ENCODE measurements around the gene EIF2D. TPM values are rescaled to one million over a fixed set of nuclear protein-coding genes. Genes with fewer than 3 reads are reported as not detected.

EIF2D gene
- total RNA-seq, 5 donors from 2014 or later (not counting 1 experiment from before 2014, with no cell fraction given): 48.0 to 56.7 (median 49.3) TPM

- ATAC-seq (replicated peaks in 1 of 4): no peak
Measured at GRCh38 chr1:206606867-206607266, 5.4 kb downstream of the EIF2D start.

DNA sequence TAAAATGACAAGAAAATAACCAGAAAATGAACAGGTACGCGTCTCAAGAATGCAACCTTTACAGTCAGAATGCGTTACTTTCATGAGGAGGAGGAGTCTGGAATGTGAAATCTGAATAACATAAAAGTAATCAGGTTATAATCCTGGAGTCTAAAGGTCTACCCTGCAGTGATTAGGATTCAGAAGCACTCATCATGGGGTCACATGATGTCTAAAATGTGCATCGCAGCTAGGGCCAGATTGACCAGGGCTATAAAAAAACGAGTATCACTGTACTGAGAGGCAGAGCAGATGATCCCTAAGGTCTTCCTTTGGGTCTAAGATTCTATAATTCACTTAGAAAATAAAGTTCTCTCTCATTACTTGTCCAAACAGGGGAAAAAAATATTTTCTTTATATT, 7.4 kb downstream of the EIF2D start:
- DNase-seq: no peak
- no peak overlapping the region for H3K4me3 ChIP-seq (ENCODE audit: control insufficient read depth in 1 of 2, extremely low read depth in 1 of 2, low read length in 1 of 2)
- Mint-ChIP-seq H3K27me3 (no peaks in the 10 kb centered on the region), H3K27ac (no peak overlapping the region), H3K4me3 (no peak overlapping the region), H3K4me1 (peaks cover 0 to 9% (median 6%) of the 10 kb centered on the region in 3 donors), H3K9me3 (no peaks in the 10 kb centered on the region), H3K36me3 (peaks cover 57% of the 10 kb centered on the region)
- CTCF ChIA-PET: interaction anchor here in 1 of 2 donors (0.8 kb wide), 1 partner anchor 20 kb away, joined by 3 read pairs; no protein-coding TSS in a partner anchor
- no peak for ATAC-seq (replicated peaks in 1 of 4)
- no peaks in the 10 kb centered on the region for H3K4me1 ChIP-seq (ENCODE audit: control insufficient read depth in 1 of 2, extremely low read depth in 1 of 2, insufficient read depth in 2 of 2, low read length in 2 of 2)
- no peak overlapping the region for H3K27ac ChIP-seq (ENCODE audit: low read length)
- 92% methylated on average over 2 of the region's 5 CpGs for WGBS (ENCODE audit: insufficient coverage)
- H3K36me3 ChIP-seq (ENCODE audit: control insufficient read depth in 2 of 2, extremely low read depth in 1 of 2, insufficient read depth in 1 of 2, low read length in 1 of 2): peaks cover 15 to 85% of the 10 kb centered on the region in 2 donors
- no peaks in the 10 kb centered on the region for H3K27me3 ChIP-seq (replicated peaks in 1 of 2; ENCODE audit: control insufficient read depth in 2 of 2, extremely low read depth in 1 of 2, insufficient read depth in 2 of 2, low read length in 1 of 2)
- POLR2A ChIA-PET: no interaction called here
- H3K9me3 ChIP-seq: no peaks in the 10 kb centered on the region

More at GRCh38 chr1:206606867-206607266, 5.4 kb downstream of the EIF2D start:
- no CpG with 5 or more reads among the region's 3 CpGs for WGBS (ENCODE audit: insufficient coverage)
- Histone ChIP-seq H3K4me3 (ENCODE audit: control insufficient read depth in 1 of 2, extremely low read depth in 1 of 2, low read length in 1 of 2) (no peak overlapping the region), H3K4me1 (ENCODE audit: control insufficient read depth in 1 of 2, extremely low read depth in 1 of 2, insufficient read depth in 2 of 2, low read length in 2 of 2) (peaks cover 7 to 8% of the 10 kb centered on the region in 2 experiments), H3K27me3 (replicated peaks in 1 of 2; ENCODE audit: control insufficient read depth in 2 of 2, extremely low read depth in 1 of 2, insufficient read depth in 2 of 2, low read length in 1 of 2) (no peaks in the 10 kb centered on the region), H3K36me3 (ENCODE audit: control insufficient read depth in 2 of 2, extremely low read depth in 1 of 2, insufficient read depth in 1 of 2, low read length in 1 of 2) (peaks cover 6 to 76% of the 10 kb centered on the region in 2 donors), H3K27ac (ENCODE audit: low read length) (no peak overlapping the region), H3K9me3 (no peaks in the 10 kb centered on the region)
- no peaks in the 10 kb centered on the region for H3K9me3 Mint-ChIP-seq
- H3K4me1 Mint-ChIP-seq: peaks cover 12 to 20% (median 19%) of the 10 kb centered on the region in 3 donors
- no peak overlapping the region for H3K4me3 Mint-ChIP-seq
- H3K27ac Mint-ChIP-seq: no peak overlapping the region
- DNase-seq: no peak
- H3K36me3 Mint-ChIP-seq: peaks cover 56% of the 10 kb centered on the region
- no peaks in the 10 kb centered on the region for H3K27me3 Mint-ChIP-seq
- POLR2A ChIA-PET: interaction anchor here in 1 of 2 donors (0.5 kb wide), 1 partner anchor 20 kb away, joined by 4 read pairs; no protein-coding TSS in a partner anchor
- CTCF ChIA-PET: interaction anchor here in 1 of 2 donors (0.7 to 1.2 kb wide), 2 partner anchors 18 to 31 kb away, joined by 3 read pairs; no protein-coding TSS in a partner anchor

GRCh38 chr1:206600527-206600926, 11.7 kb downstream of the EIF2D start:
- H3K27ac ChIP-seq (ENCODE audit: low read length): no peak overlapping the region
- Mint-ChIP-seq H3K4me3 (no peak overlapping the region), H3K27me3 (no peaks in the 10 kb centered on the region), H3K27ac (no peak overlapping the region), H3K36me3 (peaks cover 55% of the 10 kb centered on the region), H3K9me3 (no peaks in the 10 kb centered on the region), H3K4me1 (no peaks in the 10 kb centered on the region)
- DNase-seq (no peak), ATAC-seq (replicated peaks in 1 of 4) (no peak)
- no peak overlapping the region for H3K4me3 ChIP-seq (ENCODE audit: control insufficient read depth in 1 of 2, extremely low read depth in 1 of 2, low read length in 1 of 2)
- H3K36me3 ChIP-seq (ENCODE audit: control insufficient read depth in 2 of 2, extremely low read depth in 1 of 2, insufficient read depth in 1 of 2, low read length in 1 of 2): peaks cover 25 to 88% of the 10 kb centered on the region in 2 donors
- ChIA-PET CTCF (interaction anchor here in 1 of 2 donors (0.6 kb wide), 1 partner anchor 1346 kb away, joined by 3 read pairs; no protein-coding TSS in a partner anchor), POLR2A (no interaction called here)
- H3K4me1 ChIP-seq (ENCODE audit: control insufficient read depth in 1 of 2, extremely low read depth in 1 of 2, insufficient read depth in 2 of 2, low read length in 2 of 2): no peaks in the 10 kb centered on the region
- no peaks in the 10 kb centered on the region for H3K9me3 ChIP-seq
- 100% methylated on average over 1 of the region's 3 CpGs for WGBS (ENCODE audit: insufficient coverage)
- no peaks in the 10 kb centered on the region for H3K27me3 ChIP-seq (replicated peaks in 1 of 2; ENCODE audit: control insufficient read depth in 2 of 2, extremely low read depth in 1 of 2, insufficient read depth in 2 of 2, low read length in 1 of 2)

- peak overlapping the region in 1 of 2 donors; percentile 52 for H3K27ac Mint-ChIP-seq
- CTCF ChIA-PET: interaction anchor here (0.9 to 2.0 kb wide), 2 partner anchors 16 to 51 kb away, joined by 5 read pairs; no protein-coding TSS in a partner anchor
- DNase-seq: no peak
Measured at GRCh38 chr1:206596319-206596666, 16.0 kb downstream of the EIF2D start.

DNA sequence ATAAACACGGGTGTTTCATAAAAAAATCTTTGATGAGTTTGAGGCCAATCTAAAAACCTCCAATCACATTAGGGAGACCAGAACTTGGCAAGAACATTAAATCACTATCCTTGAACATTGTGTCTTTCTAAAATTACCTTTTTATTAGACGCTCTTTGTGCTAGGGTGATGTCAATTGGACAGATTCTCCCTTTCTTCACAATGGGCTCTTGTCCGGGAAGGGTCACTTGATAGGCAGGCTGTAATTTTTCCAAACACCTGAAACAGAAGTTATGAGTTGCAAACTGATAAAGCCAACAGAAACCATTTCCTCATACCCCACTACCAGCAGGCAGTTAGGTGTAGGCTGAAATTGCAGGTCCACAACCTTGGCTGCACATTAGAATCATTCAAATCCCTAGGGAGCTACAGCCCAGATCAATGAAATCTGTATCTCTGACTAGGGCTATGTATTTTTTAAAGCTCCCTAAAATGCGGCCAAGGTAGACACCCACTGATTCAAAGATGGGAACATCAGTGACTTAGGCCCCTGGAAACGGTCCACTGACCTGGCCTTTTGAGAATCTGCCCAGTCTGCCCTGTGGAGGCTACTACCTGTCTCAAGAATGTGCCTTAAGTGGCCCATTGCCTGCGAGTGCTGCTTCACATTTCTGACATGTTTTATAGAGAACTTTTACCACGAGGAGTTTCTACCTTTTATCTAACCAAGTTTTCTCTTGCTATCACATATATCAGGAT, 16.5 kb downstream of the EIF2D start:
- H3K4me3 ChIP-seq (ENCODE audit: control insufficient read depth in 1 of 2, extremely low read depth in 1 of 2, low read length in 1 of 2): no peak overlapping the region
- H3K27ac Mint-ChIP-seq: peak overlapping the region in 1 of 2 donors; percentile 52

More at GRCh38 chr1:206596319-206596666, 16.0 kb downstream of the EIF2D start:
- Mint-ChIP-seq H3K36me3 (peaks cover 56% of the 10 kb centered on the region), H3K27me3 (no peaks in the 10 kb centered on the region), H3K9me3 (no peaks in the 10 kb centered on the region), H3K4me3 (no peak overlapping the region), H3K4me1 (peaks cover 13 to 18% (median 14%) of the 10 kb centered on the region in 3 donors)
- no peaks in the 10 kb centered on the region for H3K9me3 ChIP-seq
- WGBS (ENCODE audit: insufficient coverage): no CpG with 5 or more reads among the region's 1 CpG
- no peak for ATAC-seq (replicated peaks in 1 of 4)
- H3K4me3 ChIP-seq (ENCODE audit: control insufficient read depth in 1 of 2, extremely low read depth in 1 of 2, low read length in 1 of 2): no peak overlapping the region
- H3K4me1 ChIP-seq (ENCODE audit: control insufficient read depth in 1 of 2, extremely low read depth in 1 of 2, insufficient read depth in 2 of 2, low read length in 2 of 2): peaks cover 0 to 5% of the 10 kb centered on the region in 2 experiments
- H3K27ac ChIP-seq (ENCODE audit: low read length): no peak overlapping the region
- peaks cover 23 to 89% of the 10 kb centered on the region in 2 donors for H3K36me3 ChIP-seq (ENCODE audit: control insufficient read depth in 2 of 2, extremely low read depth in 1 of 2, insufficient read depth in 1 of 2, low read length in 1 of 2)
- H3K27me3 ChIP-seq (replicated peaks in 1 of 2; ENCODE audit: control insufficient read depth in 2 of 2, extremely low read depth in 1 of 2, insufficient read depth in 2 of 2, low read length in 1 of 2): no peaks in the 10 kb centered on the region
- POLR2A ChIA-PET: no interaction called here

DNA sequence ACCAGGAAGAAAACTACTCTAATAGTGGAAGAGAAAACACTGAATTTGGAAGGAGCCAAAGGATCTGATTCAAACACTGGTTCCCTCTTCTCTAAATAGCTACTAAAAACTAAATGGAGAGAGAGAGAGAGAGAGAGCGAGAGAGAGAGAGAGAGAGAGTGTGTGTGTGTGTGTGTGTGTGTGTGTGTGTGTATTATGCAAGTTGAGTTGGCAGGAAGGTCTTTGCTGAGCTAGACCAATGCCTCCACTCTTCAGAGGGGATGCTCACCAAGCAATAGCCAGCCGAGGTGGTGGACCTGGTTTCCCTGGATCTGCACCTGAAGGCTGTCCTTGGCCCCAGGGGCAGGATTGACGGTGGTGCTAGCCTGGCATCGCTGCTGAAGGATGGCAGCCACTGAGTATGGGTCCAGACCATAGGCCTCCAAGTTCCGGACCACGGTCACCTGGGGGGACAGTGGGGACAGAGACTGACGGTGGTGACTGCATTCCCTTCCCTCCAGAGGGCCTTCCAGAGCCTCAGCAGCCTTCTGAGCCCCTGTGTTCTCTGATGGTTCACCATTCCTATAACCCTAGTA, 18.8 kb downstream of the EIF2D start:
- Histone ChIP-seq H3K27me3 (replicated peaks in 1 of 2; ENCODE audit: control insufficient read depth in 2 of 2, extremely low read depth in 1 of 2, insufficient read depth in 2 of 2, low read length in 1 of 2) (no peaks in the 10 kb centered on the region), H3K4me1 (ENCODE audit: control insufficient read depth in 1 of 2, extremely low read depth in 1 of 2, insufficient read depth in 2 of 2, low read length in 2 of 2) (peaks cover 0 to 21% of the 10 kb centered on the region in 2 experiments), H3K36me3 (ENCODE audit: control insufficient read depth in 2 of 2, extremely low read depth in 1 of 2, insufficient read depth in 1 of 2, low read length in 1 of 2) (peaks cover 15 to 82% of the 10 kb centered on the region in 2 donors), H3K27ac (ENCODE audit: low read length) (no peak overlapping the region), H3K9me3 (no peaks in the 10 kb centered on the region), H3K4me3 (ENCODE audit: control insufficient read depth in 1 of 2, extremely low read depth in 1 of 2, low read length in 1 of 2) (no peak overlapping the region)
- ChIA-PET POLR2A (no interaction called here), CTCF (interaction anchor here (0.5 to 1.6 kb wide), 4 partner anchors 48 to 984 kb away, joined by 3 to 6 read pairs (median 3); no protein-coding TSS in a partner anchor)
- Mint-ChIP-seq H3K9me3 (no peaks in the 10 kb centered on the region), H3K4me1 (peaks cover 34 to 47% (median 43%) of the 10 kb centered on the region in 3 donors), H3K27ac (peak overlapping the region; percentile 71 to 88), H3K4me3 (no peak overlapping the region), H3K36me3 (peaks cover 53% of the 10 kb centered on the region), H3K27me3 (no peaks in the 10 kb centered on the region)
- 88% methylated on average over 6 of the region's 7 CpGs for WGBS (ENCODE audit: insufficient coverage)
- ATAC-seq (replicated peaks in 1 of 4): no peak
- no peak for DNase-seq

More for the DNA sequence above, 16.5 kb downstream of the EIF2D start:
- peaks cover 0 to 9% of the 10 kb centered on the region in 2 experiments for H3K4me1 ChIP-seq (ENCODE audit: control insufficient read depth in 1 of 2, extremely low read depth in 1 of 2, insufficient read depth in 2 of 2, low read length in 2 of 2)
- Mint-ChIP-seq H3K4me3 (no peak overlapping the region), H3K36me3 (peaks cover 57% of the 10 kb centered on the region), H3K4me1 (peaks cover 18 to 24% (median 20%) of the 10 kb centered on the region in 3 donors), H3K9me3 (no peaks in the 10 kb centered on the region), H3K27me3 (no peaks in the 10 kb centered on the region)
- no peaks in the 10 kb centered on the region for H3K9me3 ChIP-seq
- H3K27me3 ChIP-seq (replicated peaks in 1 of 2; ENCODE audit: control insufficient read depth in 2 of 2, extremely low read depth in 1 of 2, insufficient read depth in 2 of 2, low read length in 1 of 2): no peaks in the 10 kb centered on the region
- H3K36me3 ChIP-seq (ENCODE audit: control insufficient read depth in 2 of 2, extremely low read depth in 1 of 2, insufficient read depth in 1 of 2, low read length in 1 of 2): peaks cover 22 to 91% of the 10 kb centered on the region in 2 donors
- no peak for ATAC-seq (replicated peaks in 1 of 4)
- 100% methylated on average over 2 of the region's 7 CpGs for WGBS (ENCODE audit: insufficient coverage)
- DNase-seq: no peak
- ChIA-PET CTCF (interaction anchor here in 1 of 2 donors (1.4 to 2.0 kb wide), 2 partner anchors 16 kb away, joined by 3 to 5 read pairs; partner anchors contain the start of gene EIF2D), POLR2A (no interaction called here)
- no peak overlapping the region for H3K27ac ChIP-seq (ENCODE audit: low read length)

All from T-cell (primary cell).